ENCODE results near the gene HPF1. TPM values are rescaled to one million over a fixed set of nuclear protein-coding genes. Genes with fewer than 3 reads are reported as not detected.
"Not testable (repeated sequence)": the region's sequence is repeated elsewhere in the genome, so short reads cannot be mapped to it uniquely, and the experiment has no call there.

Gene HPF1
- polyA plus RNA-seq, 2 donors: 16.6 to 19.2 TPM

- H3K27ac ChIP-seq (ENCODE audit: low read depth in 2 of 2, low read length in 1 of 2): no peak overlapping the region
- no peaks in the 10 kb centered on the region for H3K36me3 ChIP-seq (ENCODE audit: control insufficient read depth in 2 of 2, insufficient read depth in 2 of 2, low read length in 1 of 2)
- no peaks in the 10 kb centered on the region for H3K9me3 ChIP-seq (ENCODE audit: control insufficient read depth in 2 of 2, insufficient read depth in 1 of 2, low read depth in 1 of 2, low read length in 1 of 2)
- H3K4me3 ChIP-seq (ENCODE audit: low read depth in 1 of 2, low read length in 2 of 2): no peak overlapping the region
- H3K4me1 ChIP-seq (ENCODE audit: control insufficient read depth in 2 of 2, insufficient read depth in 2 of 2, low read length in 1 of 2): peaks cover 0 to 8% of the 10 kb centered on the region in 2 donors
- WGBS, 2 donors: 24 to 29% methylated on average over 53 to 58 of the region's 58 CpGs
- H3K27me3 ChIP-seq (ENCODE audit: control insufficient read depth in 1 of 2, insufficient read depth in 2 of 2, low read length in 2 of 2): no peaks in the 10 kb centered on the region
These were observed 17.0 kb upstream of the HPF1 start for GRCh38 chr4:169774466-169775445.

- H3K36me3 ChIP-seq (ENCODE audit: control insufficient read depth in 2 of 2, insufficient read depth in 2 of 2, low read length in 1 of 2): no peaks in the 10 kb centered on the region
- no peak overlapping the region for H3K4me3 ChIP-seq (ENCODE audit: low read depth in 1 of 2, low read length in 2 of 2)
- no peaks in the 10 kb centered on the region for H3K9me3 ChIP-seq (ENCODE audit: control insufficient read depth in 2 of 2, insufficient read depth in 1 of 2, low read depth in 1 of 2, low read length in 1 of 2)
- H3K27me3 ChIP-seq (ENCODE audit: control insufficient read depth in 1 of 2, insufficient read depth in 2 of 2, low read length in 2 of 2): no peaks in the 10 kb centered on the region
- H3K27ac ChIP-seq (ENCODE audit: low read depth in 2 of 2, low read length in 1 of 2): no peak overlapping the region
- H3K4me1 ChIP-seq (ENCODE audit: control insufficient read depth in 2 of 2, insufficient read depth in 2 of 2, low read length in 1 of 2): peaks cover 0 to 8% of the 10 kb centered on the region in 2 donors
- 79 to 83% methylated on average over 7 of the region's 7 CpGs for WGBS, 2 donors
These were observed 16.1 kb upstream of the HPF1 start for GRCh38 chr4:169773889-169774288.

- H3K27me3 ChIP-seq (ENCODE audit: control insufficient read depth in 1 of 2, insufficient read depth in 2 of 2, low read length in 2 of 2); H3K27ac ChIP-seq (ENCODE audit: low read depth in 2 of 2, low read length in 1 of 2); H3K4me1 ChIP-seq (ENCODE audit: control insufficient read depth in 2 of 2, insufficient read depth in 2 of 2, low read length in 1 of 2); H3K9me3 ChIP-seq (ENCODE audit: control insufficient read depth in 2 of 2, insufficient read depth in 1 of 2, low read depth in 1 of 2, low read length in 1 of 2); H3K4me3 ChIP-seq (ENCODE audit: low read depth in 1 of 2, low read length in 2 of 2); H3K36me3 ChIP-seq (ENCODE audit: control insufficient read depth in 2 of 2, insufficient read depth in 2 of 2, low read length in 1 of 2): not testable (repeated sequence)
- 85 to 90% methylated on average over 11 of the region's 11 CpGs for WGBS, 2 donors
These were observed 13.9 kb upstream of the HPF1 start for GRCh38 chr4:169771556-169772080.

- Histone ChIP-seq H3K36me3 (ENCODE audit: control insufficient read depth in 2 of 2, insufficient read depth in 2 of 2, low read length in 1 of 2) (no peaks in the 10 kb centered on the region), H3K27ac (ENCODE audit: low read depth in 2 of 2, low read length in 1 of 2) (no peak overlapping the region), H3K4me1 (ENCODE audit: control insufficient read depth in 2 of 2, insufficient read depth in 2 of 2, low read length in 1 of 2) (peaks cover 0 to 8% of the 10 kb centered on the region in 2 donors), H3K4me3 (ENCODE audit: low read depth in 1 of 2, low read length in 2 of 2) (no peak overlapping the region), H3K9me3 (ENCODE audit: control insufficient read depth in 2 of 2, insufficient read depth in 1 of 2, low read depth in 1 of 2, low read length in 1 of 2) (no peaks in the 10 kb centered on the region), H3K27me3 (ENCODE audit: control insufficient read depth in 1 of 2, insufficient read depth in 2 of 2, low read length in 2 of 2) (no peaks in the 10 kb centered on the region)
These were observed 12.7 kb upstream of the HPF1 start for GRCh38 chr4:169770416-169770815.

- no peaks in the 10 kb centered on the region for H3K4me1 ChIP-seq (ENCODE audit: control insufficient read depth in 2 of 2, insufficient read depth in 2 of 2, low read length in 1 of 2)
- H3K4me3 ChIP-seq (ENCODE audit: low read depth in 1 of 2, low read length in 2 of 2): no peak overlapping the region
- H3K27me3 ChIP-seq (ENCODE audit: control insufficient read depth in 1 of 2, insufficient read depth in 2 of 2, low read length in 2 of 2): no peaks in the 10 kb centered on the region
- no peaks in the 10 kb centered on the region for H3K36me3 ChIP-seq (ENCODE audit: control insufficient read depth in 2 of 2, insufficient read depth in 2 of 2, low read length in 1 of 2)
- H3K27ac ChIP-seq (ENCODE audit: low read depth in 2 of 2, low read length in 1 of 2): no peak overlapping the region
- no peaks in the 10 kb centered on the region for H3K9me3 ChIP-seq (ENCODE audit: control insufficient read depth in 2 of 2, insufficient read depth in 1 of 2, low read depth in 1 of 2, low read length in 1 of 2)
- 88 to 91% methylated on average over 3 of the region's 3 CpGs for WGBS, 2 donors
These were observed 10.6 kb upstream of the HPF1 start for GRCh38 chr4:169768385-169768784.

GRCh38 chr4:169766741-169767140 is 9.0 kb upstream of the HPF1 start:
- Histone ChIP-seq H3K36me3 (ENCODE audit: control insufficient read depth in 2 of 2, insufficient read depth in 2 of 2, low read length in 1 of 2) (no peaks in the 10 kb centered on the region), H3K27ac (ENCODE audit: low read depth in 2 of 2, low read length in 1 of 2) (no peak overlapping the region), H3K27me3 (ENCODE audit: control insufficient read depth in 1 of 2, insufficient read depth in 2 of 2, low read length in 2 of 2) (no peaks in the 10 kb centered on the region), H3K4me3 (ENCODE audit: low read depth in 1 of 2, low read length in 2 of 2) (no peak overlapping the region), H3K4me1 (ENCODE audit: control insufficient read depth in 2 of 2, insufficient read depth in 2 of 2, low read length in 1 of 2) (no peaks in the 10 kb centered on the region), H3K9me3 (ENCODE audit: control insufficient read depth in 2 of 2, insufficient read depth in 1 of 2, low read depth in 1 of 2, low read length in 1 of 2) (no peaks in the 10 kb centered on the region)
- 79 to 81% methylated on average over 3 of the region's 3 CpGs for WGBS, 2 donors

- no peak overlapping the region for H3K4me3 ChIP-seq (ENCODE audit: low read depth in 1 of 2, low read length in 2 of 2)
- H3K27ac ChIP-seq (ENCODE audit: low read depth in 2 of 2, low read length in 1 of 2): no peak overlapping the region
- H3K36me3 ChIP-seq (ENCODE audit: control insufficient read depth in 2 of 2, insufficient read depth in 2 of 2, low read length in 1 of 2): no peaks in the 10 kb centered on the region
- no peaks in the 10 kb centered on the region for H3K4me1 ChIP-seq (ENCODE audit: control insufficient read depth in 2 of 2, insufficient read depth in 2 of 2, low read length in 1 of 2)
- 85 to 86% methylated on average over 2 of the region's 2 CpGs for WGBS, 2 donors
- no peaks in the 10 kb centered on the region for H3K27me3 ChIP-seq (ENCODE audit: control insufficient read depth in 1 of 2, insufficient read depth in 2 of 2, low read length in 2 of 2)
- H3K9me3 ChIP-seq (ENCODE audit: control insufficient read depth in 2 of 2, insufficient read depth in 1 of 2, low read depth in 1 of 2, low read length in 1 of 2): no peaks in the 10 kb centered on the region
These were observed 8.1 kb upstream of the HPF1 start for GRCh38 chr4:169765835-169766234.

- H3K9me3 ChIP-seq (ENCODE audit: control insufficient read depth in 2 of 2, insufficient read depth in 1 of 2, low read depth in 1 of 2, low read length in 1 of 2): no peaks in the 10 kb centered on the region
- no peaks in the 10 kb centered on the region for H3K4me1 ChIP-seq (ENCODE audit: control insufficient read depth in 2 of 2, insufficient read depth in 2 of 2, low read length in 1 of 2)
- H3K4me3 ChIP-seq (ENCODE audit: low read depth in 1 of 2, low read length in 2 of 2): no peak overlapping the region
- WGBS, 2 donors: 57 to 63% methylated on average over 4 of the region's 4 CpGs
- H3K27me3 ChIP-seq (ENCODE audit: control insufficient read depth in 1 of 2, insufficient read depth in 2 of 2, low read length in 2 of 2): no peaks in the 10 kb centered on the region
- no peak overlapping the region for H3K27ac ChIP-seq (ENCODE audit: low read depth in 2 of 2, low read length in 1 of 2)
- no peaks in the 10 kb centered on the region for H3K36me3 ChIP-seq (ENCODE audit: control insufficient read depth in 2 of 2, insufficient read depth in 2 of 2, low read length in 1 of 2)
These were observed 4.1 kb upstream of the HPF1 start for GRCh38 chr4:169761846-169762245.

GRCh38 chr4:169758401-169758962 is 738 bp upstream of the HPF1 start:
- Histone ChIP-seq H3K36me3 (ENCODE audit: control insufficient read depth in 2 of 2, insufficient read depth in 2 of 2, low read length in 1 of 2) (no peaks in the 10 kb centered on the region), H3K27ac (ENCODE audit: low read depth in 2 of 2, low read length in 1 of 2) (no peak overlapping the region), H3K4me3 (ENCODE audit: low read depth in 1 of 2, low read length in 2 of 2) (peak overlapping the region in 1 of 2 donors; percentile 93), H3K27me3 (ENCODE audit: control insufficient read depth in 1 of 2, insufficient read depth in 2 of 2, low read length in 2 of 2) (no peaks in the 10 kb centered on the region), H3K4me1 (ENCODE audit: control insufficient read depth in 2 of 2, insufficient read depth in 2 of 2, low read length in 1 of 2) (peaks cover 0 to 2% of the 10 kb centered on the region in 2 donors), H3K9me3 (ENCODE audit: control insufficient read depth in 2 of 2, insufficient read depth in 1 of 2, low read depth in 1 of 2, low read length in 1 of 2) (no peaks in the 10 kb centered on the region)
- WGBS, 2 donors: 57 to 65% methylated on average over 11 of the region's 11 CpGs

All from esophagus (tissue), 2 donors.